ENCODE results near the gene TIAM2. TPM values are rescaled to one million over a fixed set of nuclear protein-coding genes. Genes with fewer than 3 reads are reported as not detected.

TIAM2 gene
- total RNA-seq, 2 donors from 2014 or later: 3.1 to 6.6 TPM

GRCh38 chr6:155155787-155156447 is 160.8 kb downstream of the TIAM2 start:
- H3K4me3 ChIP-seq: no peak overlapping the region
- no peak overlapping the region for H3K27ac ChIP-seq
- ATAC-seq (no peak), DNase-seq (no peak)
- no peaks in the 10 kb centered on the region for H3K27me3 ChIP-seq
- WGBS, 2 donors: 79 to 82% methylated on average over 10 of the region's 10 CpGs
- H3K4me1 ChIP-seq: no peaks in the 10 kb centered on the region
- no peak for TF ChIP-seq CTCF (IDR thresholded peaks at IDR 0.05)
- no peak for TF ChIP-seq POLR2A (IDR thresholded peaks at IDR 0.05)
- intact Hi-C loops (cut with DNase I): no loop called here
- H3K9me3 ChIP-seq: no peaks in the 10 kb centered on the region
- H3K36me3 ChIP-seq (replicated peaks in 1 of 2; ENCODE audit: insufficient read depth in 1 of 2, low read depth in 2 of 2): no peaks in the 10 kb centered on the region

DNA sequence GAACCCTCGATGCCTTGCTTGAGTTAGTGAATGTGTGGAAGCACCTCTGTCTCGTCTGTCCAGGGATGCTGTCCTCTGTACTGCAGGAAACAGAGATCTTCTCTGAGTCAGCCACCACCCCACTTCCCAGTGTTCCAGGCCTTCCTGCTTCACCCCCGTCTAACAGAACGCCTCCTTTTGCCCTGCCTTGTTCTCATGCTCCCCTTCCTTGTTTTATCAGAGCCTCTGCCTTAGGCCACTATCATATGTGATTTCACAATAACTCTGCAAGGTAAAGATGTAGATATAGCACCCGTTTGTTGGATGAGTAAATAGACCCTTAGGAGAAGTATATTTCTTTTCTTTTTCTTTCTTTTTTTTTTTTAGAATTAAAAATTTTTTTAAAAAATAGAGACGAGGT is 162.0 kb downstream of the TIAM2 start:
- no peak for TF ChIP-seq CTCF (IDR thresholded peaks at IDR 0.05)
- TF ChIP-seq POLR2A (IDR thresholded peaks at IDR 0.05): no peak
- intact Hi-C loops (cut with DNase I): no loop called here
- 51 to 56% methylated on average over 6 of the region's 6 CpGs for WGBS, 2 donors
- Histone ChIP-seq H3K27me3 (no peaks in the 10 kb centered on the region), H3K9me3 (no peaks in the 10 kb centered on the region), H3K4me1 (no peaks in the 10 kb centered on the region), H3K36me3 (replicated peaks in 1 of 2; ENCODE audit: insufficient read depth in 1 of 2, low read depth in 2 of 2) (no peaks in the 10 kb centered on the region), H3K27ac (no peak overlapping the region), H3K4me3 (no peak overlapping the region)
- no peak for DNase-seq
- no peak for ATAC-seq

GRCh38 chr6:155158030-155158843 is 163.1 kb downstream of the TIAM2 start:
- DNase-seq: no peak
- no peak for TF ChIP-seq CTCF (IDR thresholded peaks at IDR 0.05)
- no peak for TF ChIP-seq POLR2A (IDR thresholded peaks at IDR 0.05)
- Histone ChIP-seq H3K9me3 (no peaks in the 10 kb centered on the region), H3K4me3 (no peak overlapping the region), H3K27ac (no peak overlapping the region), H3K36me3 (replicated peaks in 1 of 2; ENCODE audit: insufficient read depth in 1 of 2, low read depth in 2 of 2) (no peaks in the 10 kb centered on the region), H3K4me1 (no peaks in the 10 kb centered on the region), H3K27me3 (no peaks in the 10 kb centered on the region)
- 60 to 65% methylated on average over 5 of the region's 5 CpGs for WGBS, 2 donors
- intact Hi-C loops (cut with DNase I): no loop called here
- no peak for ATAC-seq

- H3K4me1 ChIP-seq: no peaks in the 10 kb centered on the region
- intact Hi-C loops (cut with DNase I): no loop called here
- WGBS, 2 donors: 42 to 56% methylated on average over 3 of the region's 3 CpGs
- DNase-seq (no peak), ATAC-seq (no peak)
- no peak overlapping the region for H3K4me3 ChIP-seq
- H3K27ac ChIP-seq: no peak overlapping the region
- TF ChIP-seq POLR2A (IDR thresholded peaks at IDR 0.05) (no peak), CTCF (IDR thresholded peaks at IDR 0.05) (no peak)
- no peaks in the 10 kb centered on the region for H3K36me3 ChIP-seq (replicated peaks in 1 of 2; ENCODE audit: insufficient read depth in 1 of 2, low read depth in 2 of 2)
- H3K9me3 ChIP-seq: no peaks in the 10 kb centered on the region
- H3K27me3 ChIP-seq: no peaks in the 10 kb centered on the region
These were observed 167.6 kb downstream of the TIAM2 start for GRCh38 chr6:155162682-155163081.
